GM21515 (cell line): Measurements from ENCODE around the gene TMEM9.

Source experiments
- ATAC-seq: cut with Tn5 transposase; IDR thresholded peaks from one replicate; pipeline ENCODE4 v1.9.1; 2021; ENCODE audit not compliant: unreplicated experiment

The TMEM9 gene

DNA sequence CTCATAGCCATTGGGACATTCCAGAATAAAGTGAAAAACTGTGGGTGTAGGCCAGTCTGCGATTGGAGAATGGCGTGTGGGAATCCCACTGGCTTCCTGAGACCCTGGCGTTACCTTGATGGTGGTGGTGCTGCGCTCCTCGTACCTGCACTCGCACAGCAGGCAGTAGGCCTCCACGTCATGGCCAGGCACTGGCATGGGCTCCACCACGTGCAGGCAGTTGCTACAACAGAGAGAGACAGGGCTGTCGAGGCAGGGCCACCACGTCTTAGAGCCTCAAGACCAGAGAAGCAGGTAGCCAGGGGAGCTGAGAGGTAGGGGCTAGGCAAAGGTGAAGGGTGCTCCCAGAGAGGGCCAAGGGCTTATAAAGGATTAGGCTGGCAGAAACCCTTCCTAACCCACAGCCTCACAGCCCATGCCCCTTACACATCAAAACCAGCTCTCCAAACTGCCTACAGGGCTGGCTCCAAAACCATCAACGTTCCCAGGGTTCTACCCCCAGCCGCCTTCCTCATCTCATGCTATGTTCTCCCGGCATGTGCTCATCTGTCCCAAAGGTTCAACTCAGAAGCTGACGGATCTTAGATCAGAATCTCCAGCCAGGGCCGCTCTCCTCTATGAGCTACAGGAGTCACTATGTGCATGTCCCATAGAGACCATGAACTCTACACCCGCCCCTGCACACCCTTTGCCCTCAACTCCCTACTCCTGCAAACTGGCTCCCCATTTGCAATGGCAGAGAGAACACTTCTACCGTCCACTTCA is 7.5 kb downstream of the TMEM9 start:
- no peak for ATAC-seq

- no peak for ATAC-seq
These were observed 8.5 kb downstream of the TMEM9 start for GRCh38 chr1:201145816-201146215.

GRCh38 chr1:201145132-201145531 is 9.1 kb downstream of the TMEM9 start:
- ATAC-seq = no peak

DNA sequence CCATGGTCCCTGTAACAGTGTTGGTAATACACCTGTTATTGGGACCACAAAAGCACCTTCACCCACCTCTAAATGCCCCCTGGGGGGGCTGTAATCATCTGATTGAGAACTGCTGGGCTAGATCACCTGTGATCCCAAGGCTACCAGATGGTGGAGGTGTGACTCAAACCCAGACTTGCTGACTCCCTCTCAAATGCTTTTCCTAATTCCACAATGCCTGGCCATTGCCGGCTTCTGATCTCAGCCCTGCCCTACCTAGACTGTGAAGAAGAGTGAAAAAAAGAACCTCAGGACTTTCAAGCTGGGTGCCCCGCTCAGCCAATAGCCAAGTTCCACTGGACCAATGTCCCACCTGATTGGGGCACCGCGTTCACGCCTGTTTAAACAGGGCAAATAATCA is 9.6 kb downstream of the TMEM9 start:
- no peak for ATAC-seq

- no peak for ATAC-seq
These were observed 10.3 kb downstream of the TMEM9 start for GRCh38 chr1:201143726-201144635.

GRCh38 chr1:201142849-201143725 is 11.2 kb downstream of the TMEM9 start:
- no peak for ATAC-seq

GRCh38 chr1:201142011-201142848 is 12.0 kb downstream of the TMEM9 start:
- ATAC-seq = no peak

- no peak for ATAC-seq
These were observed 12.9 kb downstream of the TMEM9 start for GRCh38 chr1:201141418-201141817.

DNA sequence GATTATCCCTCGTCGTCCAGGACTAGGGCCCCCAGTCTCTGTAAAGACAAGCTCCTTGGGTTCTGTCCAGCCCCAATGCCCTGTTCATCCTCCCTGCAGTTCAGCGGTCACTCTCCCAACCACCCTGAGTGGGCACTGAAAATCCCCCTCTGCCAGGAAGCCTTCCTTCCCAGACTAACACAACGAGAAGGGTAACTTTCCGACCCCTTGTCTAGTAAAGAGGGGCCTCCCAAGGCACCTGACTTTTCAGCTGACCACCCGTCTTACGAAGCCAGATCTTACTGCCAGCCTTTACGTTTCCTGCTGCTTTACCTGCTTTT is 13.4 kb downstream of the TMEM9 start:
- no peak for ATAC-seq

DNA sequence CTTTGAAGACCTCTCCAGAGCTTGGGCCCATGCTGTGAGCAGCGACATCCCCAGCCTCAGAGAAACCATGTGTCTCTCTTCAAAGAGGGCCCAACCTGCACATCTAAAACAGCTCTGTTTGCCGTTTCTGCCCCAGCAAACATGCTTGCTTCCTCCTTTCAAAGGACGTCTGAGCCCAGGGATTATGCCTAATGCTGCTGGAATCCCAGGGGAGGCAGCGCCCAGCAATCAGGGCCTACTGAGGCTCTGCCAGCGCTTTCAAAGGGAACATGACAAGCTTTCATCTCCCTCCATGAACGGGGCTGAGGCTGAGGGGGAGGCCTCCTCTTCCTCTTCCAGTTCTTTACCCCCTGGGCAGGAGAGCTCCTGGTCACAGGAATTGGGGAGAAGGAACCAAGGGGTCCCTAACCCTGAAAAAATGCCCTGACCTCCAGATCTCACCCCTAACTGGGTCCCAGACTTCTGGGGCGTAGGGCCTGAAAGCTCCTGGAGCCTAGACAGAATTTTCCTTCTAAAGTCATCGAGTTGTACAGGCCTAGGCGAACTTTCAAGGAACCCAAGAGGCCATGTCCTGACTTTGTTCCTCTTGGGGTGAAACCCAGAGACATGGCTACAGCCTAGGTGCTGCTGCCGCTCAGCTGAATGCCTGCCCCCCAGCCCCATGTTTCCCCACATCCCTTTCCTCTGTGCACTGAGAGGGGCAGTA is 13.9 kb downstream of the TMEM9 start:
- ATAC-seq = no peak

DNA sequence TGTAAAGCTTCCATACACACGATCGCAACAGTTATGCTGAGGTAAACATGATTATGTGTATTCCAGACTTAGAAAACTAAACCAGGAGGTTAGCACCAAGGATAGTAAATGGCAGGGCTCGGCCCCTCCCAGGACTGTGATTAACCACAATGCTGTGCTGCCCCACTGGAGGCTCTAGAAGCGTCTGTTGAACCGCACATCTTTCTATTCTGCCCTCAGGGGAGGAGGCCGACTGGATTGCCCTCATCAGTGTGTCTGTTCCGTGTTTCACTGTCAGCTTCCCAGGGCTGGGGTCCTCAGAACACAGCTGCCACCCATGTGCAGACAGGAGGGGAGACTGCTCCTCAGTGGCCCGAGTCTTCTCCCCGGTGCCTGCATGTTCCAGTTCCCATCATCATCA is 14.5 kb downstream of the TMEM9 start:
- ATAC-seq = no peak

DNA sequence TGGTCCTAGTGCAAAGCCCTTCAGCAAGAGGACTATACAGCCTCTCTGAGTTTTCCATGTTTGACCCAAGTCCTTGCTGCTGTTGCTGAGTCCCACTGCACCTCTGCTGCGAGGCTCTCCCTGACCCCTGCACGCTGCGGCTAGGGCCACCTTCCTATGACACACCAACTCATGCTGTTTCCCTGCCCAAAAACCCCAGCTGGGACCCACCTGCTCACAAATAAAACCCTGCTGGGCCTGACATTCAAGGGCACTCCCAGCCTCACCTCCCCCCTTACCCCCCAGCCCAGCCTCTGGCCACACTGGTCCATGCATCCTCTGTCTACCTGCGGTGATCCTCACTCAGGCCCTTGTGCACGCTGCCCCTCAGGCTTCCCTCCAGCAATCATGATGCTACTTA is 15.0 kb downstream of the TMEM9 start:
- ATAC-seq = no peak

- ATAC-seq = no peak
These were observed 15.9 kb downstream of the TMEM9 start for GRCh38 chr1:201138311-201138840.

DNA sequence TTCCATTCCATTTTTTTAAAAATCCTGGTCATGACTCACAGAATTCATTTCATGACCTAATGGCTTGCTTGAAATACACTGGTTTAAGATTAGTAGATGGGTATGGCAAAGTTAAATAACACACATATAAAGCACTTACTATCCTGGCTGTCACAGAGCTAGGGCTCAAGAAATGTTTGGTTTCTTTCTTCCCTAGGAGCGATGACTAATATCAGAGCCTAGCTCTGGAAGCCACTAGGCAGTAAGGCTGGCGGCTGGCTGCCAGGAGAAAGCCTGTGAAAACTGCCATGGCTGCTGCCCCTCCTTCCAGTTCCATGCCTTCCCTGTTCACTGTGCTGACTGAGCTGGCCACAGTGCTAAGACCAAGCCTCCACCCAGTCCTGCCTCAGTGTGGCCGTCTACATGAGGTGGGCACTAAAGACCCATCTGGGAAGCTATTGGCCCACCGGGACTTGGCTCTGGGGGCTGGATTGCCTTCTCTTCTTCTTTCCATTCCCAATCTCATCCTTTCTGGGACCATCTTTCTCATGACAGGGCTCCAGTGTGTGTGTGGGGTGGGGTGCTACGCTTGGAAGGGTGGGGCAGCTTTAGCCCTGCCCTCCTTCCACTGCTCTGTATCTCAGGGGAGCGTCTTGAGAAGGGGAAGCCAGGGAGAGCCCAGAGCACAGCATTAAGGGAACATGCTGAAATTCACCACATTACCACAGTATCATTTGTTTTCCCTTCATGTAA is 16.5 kb downstream of the TMEM9 start:
- no peak for ATAC-seq

GRCh38 chr1:201137024-201137392 is 17.3 kb downstream of the TMEM9 start:
- no peak for ATAC-seq

DNA sequence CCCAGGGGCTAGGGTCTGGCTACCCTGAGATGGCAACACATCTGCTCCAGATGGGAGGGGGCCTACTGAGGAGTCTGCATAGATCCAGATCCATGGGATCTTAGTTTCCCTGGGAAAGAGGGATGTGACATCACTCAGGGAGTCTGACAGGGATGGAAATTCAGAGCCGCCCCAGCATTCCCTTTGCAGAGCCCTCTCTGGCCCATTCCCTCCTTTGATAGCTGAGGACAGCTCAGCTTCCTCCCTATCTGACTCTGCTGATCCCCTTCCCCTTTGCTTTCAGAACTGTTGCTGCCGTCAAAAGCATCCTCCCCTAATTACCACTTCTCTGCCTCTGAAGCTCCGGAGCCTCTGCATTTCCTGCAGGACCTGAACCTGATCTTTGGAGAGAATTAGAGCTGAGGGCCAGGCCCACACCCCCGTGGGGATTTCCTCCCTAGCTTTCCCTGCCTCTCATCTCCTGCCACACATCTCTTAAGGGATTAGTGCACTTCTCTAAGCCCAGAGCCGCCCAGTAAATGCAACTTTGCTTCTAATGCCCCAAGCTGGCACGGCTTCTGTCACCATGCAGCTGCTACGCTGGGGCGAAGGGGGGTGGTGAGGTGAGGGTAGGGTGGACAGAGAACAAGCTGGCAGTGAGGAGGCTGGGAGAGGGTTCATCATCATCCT is 17.8 kb downstream of the TMEM9 start:
- no peak for ATAC-seq

DNA sequence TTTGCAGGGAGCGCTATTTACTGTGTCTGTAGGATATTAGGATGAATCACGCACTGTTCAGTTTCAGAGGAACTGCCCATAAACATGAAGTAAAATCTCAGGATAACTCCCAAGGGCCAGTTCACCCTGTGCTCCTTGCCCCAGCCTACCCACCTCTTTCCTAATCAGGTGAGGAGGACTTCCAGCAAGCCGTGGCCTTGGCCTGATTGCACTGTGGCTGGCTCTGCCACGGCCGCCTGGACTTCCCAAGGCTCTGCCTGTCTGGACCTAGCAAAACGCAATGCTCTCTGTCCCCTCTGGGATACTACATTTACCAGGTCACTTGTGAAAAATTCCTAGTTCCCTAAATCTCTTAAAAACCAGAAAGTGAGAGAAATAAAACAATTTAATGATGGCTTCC is 19.9 kb downstream of the TMEM9 start:
- no peak for ATAC-seq

DNA sequence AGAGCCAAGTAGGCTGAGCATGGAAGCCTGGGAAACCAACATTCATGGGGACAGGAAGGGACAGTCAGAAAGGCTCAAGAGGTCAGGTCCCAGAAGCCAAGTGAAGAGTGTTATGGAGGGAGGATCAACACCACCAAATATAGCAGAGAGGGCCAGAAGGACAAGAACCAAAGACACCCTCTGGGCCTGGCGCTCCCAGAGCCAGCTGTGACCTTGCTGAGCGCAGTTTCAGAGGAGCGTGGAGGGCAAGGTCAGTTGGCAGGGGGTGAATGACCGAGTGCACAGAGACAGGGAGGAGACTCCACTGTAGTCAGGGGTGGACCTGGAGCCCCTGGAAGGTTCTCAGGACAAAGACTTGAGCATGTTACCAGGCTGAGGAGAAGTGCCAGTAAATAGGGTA is 22.9 kb downstream of the TMEM9 start:
- ATAC-seq = no peak

GRCh38 chr1:201128962-201129361 is 25.3 kb downstream of the TMEM9 start:
- ATAC-seq = no peak
